MM.1S (cell line): ENCODE results near the gene ACSF3.

Source experiments
- CTCF ChIP-seq: fragments of 300-600 bp; sonication (generic); IDR thresholded peaks from 2 replicates; pipeline ENCODE4 v1.5.1; 2016; ENCODE audit warnings: antibody characterized with exemption, low read length, mixed read lengths
- EZH2 ChIP-seq: fragments of 300-600 bp; sonication (generic); optimal IDR thresholded peaks from 2 replicates; pipeline ENCODE3; 2017; ENCODE audit warnings: low read depth, mild to moderate bottlenecking, antibody characterized with exemption, low read length, mixed read lengths

- TF ChIP-seq CTCF, result no peak
- no peak for TF ChIP-seq EZH2
Observed at GRCh38 chr16:89161763-89162713, 68.4 kb downstream of the ACSF3 start.
